ENCODE measurements around the gene BCL2L14. TPM values are rescaled to one million over a fixed set of nuclear protein-coding genes. Genes with fewer than 3 reads are reported as not detected.
A peak's percentile ranks its signal among the peaks of the same experiment; 100 is the strongest.

The BCL2L14 gene
- total RNA-seq, 1 experiment from 2014 or later, result 0.30 TPM

DNA sequence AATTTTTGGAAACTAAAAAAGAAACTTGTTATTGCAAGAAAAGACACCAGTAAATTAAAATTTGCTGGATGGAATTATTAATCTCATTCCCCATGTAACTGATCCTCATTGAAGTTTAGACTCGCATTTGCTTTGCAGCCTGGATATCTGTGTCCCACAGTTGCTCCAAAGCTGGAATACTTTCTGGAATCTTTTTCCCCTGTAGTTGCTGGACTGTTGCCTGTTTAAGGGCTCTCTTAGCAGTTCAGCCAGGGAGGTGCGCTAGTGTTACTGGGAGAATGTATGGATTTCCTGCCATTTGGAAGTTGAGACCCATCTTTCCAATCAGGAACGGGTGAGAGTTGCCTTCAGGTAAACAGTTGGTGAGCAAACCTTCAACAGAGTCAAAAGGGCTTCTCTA is 20.3 kb downstream of the BCL2L14 start:
- Histone ChIP-seq H3K9ac (ENCODE audit: low read length) (no peak overlapping the region), H3K4me3 (replicated peaks in 1 of 2; ENCODE audit: low read depth in 1 of 2, low read length in 2 of 2) (no peak overlapping the region), H3K36me3 (ENCODE audit: control insufficient read depth in 1 of 2, insufficient read depth in 2 of 2, low read length in 2 of 2) (no peaks in the 10 kb centered on the region), H4K20me1 (ENCODE audit: insufficient read depth) (no peaks in the 10 kb centered on the region), H3K27ac (ENCODE audit: low read depth, low read length) (no peak overlapping the region), H3K9me3 (ENCODE audit: control insufficient read depth in 1 of 2, insufficient read depth in 1 of 2, low read depth in 1 of 2, low read length in 2 of 2) (no peaks in the 10 kb centered on the region), H3K4me1 (ENCODE audit: control insufficient read depth in 1 of 2, insufficient read depth in 2 of 2, low read length in 2 of 2) (peaks cover 7 to 10% of the 10 kb centered on the region in 2 experiments; a peak in 3 of 4 replicates), H3K4me2 (ENCODE audit: low read length) (no peak overlapping the region), H3K79me2 (ENCODE audit: insufficient read depth, low read length) (no peaks in the 10 kb centered on the region), H3K27me3 (ENCODE audit: insufficient read depth, low read length) (no peaks in the 10 kb centered on the region), H2AFZ (ENCODE audit: low read depth, low read length, poor library complexity, severe bottlenecking) (no peak overlapping the region), H3K9me2 (ENCODE audit: insufficient read depth) (no peaks in the 10 kb centered on the region)
- BruUV-seq (replicated peaks), result no TSS peak
- ChIA-PET CTCF (no interaction called here), RAD21 (ENCODE audit: low non-redundant PET in 1 of 2, low total read pairs in 2 of 2, uncharacterized antibody in 2 of 2, unreplicated experiment in 2 of 2) (no interaction called here), POLR2A (no interaction called here)
- TF ChIP-seq ZNF274 (IDR thresholded peaks at IDR 0.05; ENCODE audit: low read depth, low read length), result no peak
- TF ChIP-seq SP1 (IDR thresholded peaks at IDR 0.05; ENCODE audit: low read depth), result no peak
- DNase-seq (ENCODE audit: low read depth, low spot score) (no peak), ATAC-seq (no peak)
- intact Hi-C loops (cut with micrococcal nuclease), result no loop called here

DNA sequence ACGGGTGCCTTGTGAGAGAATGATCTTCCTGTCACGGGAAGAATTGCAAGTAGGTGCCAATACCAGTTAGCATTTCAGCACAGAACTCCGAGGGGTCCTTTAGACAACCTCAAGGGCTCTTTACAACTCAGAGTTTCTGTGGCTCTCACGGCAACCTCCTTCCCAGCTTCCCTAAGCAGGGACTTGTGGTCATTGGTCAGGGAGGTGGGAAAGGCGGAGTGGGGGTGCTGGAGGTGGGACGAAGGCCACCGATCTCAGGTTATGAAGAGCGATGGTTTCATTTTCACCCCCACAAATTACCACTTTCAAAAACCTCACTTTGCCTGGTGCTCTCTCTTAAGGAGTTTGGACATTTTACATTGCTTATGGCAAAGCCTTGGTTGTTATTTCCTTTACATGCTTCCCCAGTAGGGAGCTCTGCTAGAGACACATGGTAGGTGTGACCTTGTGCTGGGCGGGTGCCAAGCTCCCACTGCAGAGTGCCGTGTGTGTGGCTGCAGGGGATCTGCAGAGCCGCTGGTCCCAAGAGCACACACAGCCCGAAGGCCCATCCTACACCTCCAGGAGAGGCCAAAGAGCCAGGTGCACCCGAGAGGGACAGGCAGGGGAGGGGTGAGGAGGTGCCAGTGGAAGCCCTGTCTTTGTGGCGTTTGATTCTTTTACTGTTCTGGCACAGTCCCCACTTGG is 21.4 kb downstream of the BCL2L14 start:
- Histone ChIP-seq H3K9me2 (ENCODE audit: insufficient read depth) (no peaks in the 10 kb centered on the region), H2AFZ (ENCODE audit: low read depth, low read length, poor library complexity, severe bottlenecking) (no peak overlapping the region), H3K27ac (ENCODE audit: low read depth, low read length) (no peak overlapping the region), H3K4me2 (ENCODE audit: low read length) (peak overlapping the region; percentile 33), H3K27me3 (ENCODE audit: insufficient read depth, low read length) (no peaks in the 10 kb centered on the region), H3K9ac (ENCODE audit: low read length) (no peak overlapping the region), H3K79me2 (ENCODE audit: insufficient read depth, low read length) (no peaks in the 10 kb centered on the region), H3K4me1 (ENCODE audit: control insufficient read depth in 1 of 2, insufficient read depth in 2 of 2, low read length in 2 of 2) (peaks cover 7 to 10% of the 10 kb centered on the region in 2 experiments; a peak in 3 of 4 replicates), H3K9me3 (ENCODE audit: control insufficient read depth in 1 of 2, insufficient read depth in 1 of 2, low read depth in 1 of 2, low read length in 2 of 2) (no peaks in the 10 kb centered on the region), H4K20me1 (ENCODE audit: insufficient read depth) (no peaks in the 10 kb centered on the region), H3K4me3 (replicated peaks in 1 of 2; ENCODE audit: low read depth in 1 of 2, low read length in 2 of 2) (no peak overlapping the region), H3K36me3 (ENCODE audit: control insufficient read depth in 1 of 2, insufficient read depth in 2 of 2, low read length in 2 of 2) (no peaks in the 10 kb centered on the region)
- POLR2A ChIA-PET, result no interaction called here
- intact Hi-C loops (cut with micrococcal nuclease), result no loop called here
- no TSS peak for BruUV-seq (replicated peaks)
- CTCF ChIA-PET, result no interaction called here
- ATAC-seq (peak; percentile 63), DNase-seq (ENCODE audit: low read depth, low spot score) (no peak)
- RAD21 ChIA-PET (ENCODE audit: low non-redundant PET in 1 of 2, low total read pairs in 2 of 2, uncharacterized antibody in 2 of 2, unreplicated experiment in 2 of 2), result no interaction called here
- TF ChIP-seq SP1 (IDR thresholded peaks at IDR 0.05; ENCODE audit: low read depth), result no peak
- TF ChIP-seq SIN3A (IDR thresholded peaks at IDR 0.05; ENCODE audit: low read depth), result no peak
- TF ChIP-seq, protein P1, sequence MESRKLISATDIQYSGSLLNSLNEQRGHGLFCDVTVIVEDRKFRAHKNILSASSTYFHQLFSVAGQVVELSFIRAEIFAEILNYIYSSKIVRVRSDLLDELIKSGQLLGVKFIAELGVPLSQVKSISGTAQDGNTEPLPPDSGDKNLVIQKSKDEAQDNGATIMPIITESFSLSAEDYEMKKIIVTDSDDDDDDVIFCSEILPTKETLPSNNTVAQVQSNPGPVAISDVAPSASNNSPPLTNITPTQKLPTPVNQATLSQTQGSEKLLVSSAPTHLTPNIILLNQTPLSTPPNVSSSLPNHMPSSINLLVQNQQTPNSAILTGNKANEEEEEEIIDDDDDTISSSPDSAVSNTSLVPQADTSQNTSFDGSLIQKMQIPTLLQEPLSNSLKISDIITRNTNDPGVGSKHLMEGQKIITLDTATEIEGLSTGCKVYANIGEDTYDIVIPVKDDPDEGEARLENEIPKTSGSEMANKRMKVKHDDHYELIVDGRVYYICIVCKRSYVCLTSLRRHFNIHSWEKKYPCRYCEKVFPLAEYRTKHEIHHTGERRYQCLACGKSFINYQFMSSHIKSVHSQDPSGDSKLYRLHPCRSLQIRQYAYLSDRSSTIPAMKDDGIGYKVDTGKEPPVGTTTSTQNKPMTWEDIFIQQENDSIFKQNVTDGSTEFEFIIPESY (IDR thresholded peaks at IDR 0.05; ENCODE audit: extremely low read depth, insufficient replicate concordance, low read length), result no peak
- TF ChIP-seq TCF7L2 (IDR thresholded peaks at IDR 0.05; ENCODE audit: borderline replicate concordance, extremely low read depth, insufficient read depth, insufficient read length), result no peak
- TF ChIP-seq, protein P2, sequence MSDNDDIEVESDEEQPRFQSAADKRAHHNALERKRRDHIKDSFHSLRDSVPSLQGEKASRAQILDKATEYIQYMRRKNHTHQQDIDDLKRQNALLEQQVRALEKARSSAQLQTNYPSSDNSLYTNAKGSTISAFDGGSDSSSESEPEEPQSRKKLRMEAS (IDR thresholded peaks at IDR 0.05), result no peak
- no peak for TF ChIP-seq FOSL1 (IDR thresholded peaks at IDR 0.05; ENCODE audit: low read depth)
- TF ChIP-seq, protein P3, sequence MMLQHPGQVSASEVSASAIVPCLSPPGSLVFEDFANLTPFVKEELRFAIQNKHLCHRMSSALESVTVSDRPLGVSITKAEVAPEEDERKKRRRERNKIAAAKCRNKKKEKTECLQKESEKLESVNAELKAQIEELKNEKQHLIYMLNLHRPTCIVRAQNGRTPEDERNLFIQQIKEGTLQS (IDR thresholded peaks at IDR 0.05), result no peak
- TF ChIP-seq JUND (IDR thresholded peaks at IDR 0.05), result no peak
- TF ChIP-seq, protein P4, sequence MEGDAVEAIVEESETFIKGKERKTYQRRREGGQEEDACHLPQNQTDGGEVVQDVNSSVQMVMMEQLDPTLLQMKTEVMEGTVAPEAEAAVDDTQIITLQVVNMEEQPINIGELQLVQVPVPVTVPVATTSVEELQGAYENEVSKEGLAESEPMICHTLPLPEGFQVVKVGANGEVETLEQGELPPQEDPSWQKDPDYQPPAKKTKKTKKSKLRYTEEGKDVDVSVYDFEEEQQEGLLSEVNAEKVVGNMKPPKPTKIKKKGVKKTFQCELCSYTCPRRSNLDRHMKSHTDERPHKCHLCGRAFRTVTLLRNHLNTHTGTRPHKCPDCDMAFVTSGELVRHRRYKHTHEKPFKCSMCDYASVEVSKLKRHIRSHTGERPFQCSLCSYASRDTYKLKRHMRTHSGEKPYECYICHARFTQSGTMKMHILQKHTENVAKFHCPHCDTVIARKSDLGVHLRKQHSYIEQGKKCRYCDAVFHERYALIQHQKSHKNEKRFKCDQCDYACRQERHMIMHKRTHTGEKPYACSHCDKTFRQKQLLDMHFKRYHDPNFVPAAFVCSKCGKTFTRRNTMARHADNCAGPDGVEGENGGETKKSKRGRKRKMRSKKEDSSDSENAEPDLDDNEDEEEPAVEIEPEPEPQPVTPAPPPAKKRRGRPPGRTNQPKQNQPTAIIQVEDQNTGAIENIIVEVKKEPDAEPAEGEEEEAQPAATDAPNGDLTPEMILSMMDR (IDR thresholded peaks at IDR 0.05 in 2 of 3, conservative IDR thresholded peaks at IDR 0.05 in 1 of 3; ENCODE audit: borderline replicate concordance in 1 of 3, insufficient read depth in 1 of 3, low read depth in 2 of 3, low read length in 2 of 3), result no peak
- no peak for TF ChIP-seq ZNF274 (IDR thresholded peaks at IDR 0.05; ENCODE audit: low read depth, low read length)
- TF ChIP-seq EZH2phosphoT487 (IDR thresholded peaks at IDR 0.05; ENCODE audit: borderline replicate concordance), result no peak
- no peak for TF ChIP-seq ZFX (IDR thresholded peaks at IDR 0.05)
- no peak for TF ChIP-seq EGR1 (IDR thresholded peaks at IDR 0.05; ENCODE audit: low read depth)
- TF ChIP-seq CBX3 (IDR thresholded peaks at IDR 0.05; ENCODE audit: low read depth), result no peak

Data from HCT116 (cell line).